Ovary (tissue), 9 donors: Measurements from ENCODE around the gene COL27A1. TPM values are rescaled to one million over a fixed set of nuclear protein-coding genes. Genes with fewer than 3 reads are reported as not detected.
"Not testable (repeated sequence)": the region's sequence is repeated elsewhere in the genome, so short reads cannot be mapped to it uniquely, and the experiment has no call there.

Experiments used
- DNase-seq, 5 donors: peaks; one replicate each; pipeline ENCODE4 v3.0.0-alpha.2; 2019 to 2020
- H3K27ac ChIP-seq, 2 donors: fragments of 200-600 bp; one replicate each; pipeline versions ENCODE4 v1.5.1 to v1.8.0; 2019 to 2022
- H3K27me3 ChIP-seq: fragments of 200-600 bp; one replicate; pipeline ENCODE4 v1.8.0; 2022
- H3K36me3 ChIP-seq: fragments of 200-600 bp; sonication (generic); one replicate; pipeline ENCODE4 v1.5.1; 2019
- H3K4me1 ChIP-seq: one replicate; pipeline ENCODE4 v1.8.1; 2013; ENCODE audit warnings: mild to moderate bottlenecking, moderate library complexity; ENCODE audit not compliant: insufficient read depth
- H3K4me3 ChIP-seq: fragments of 200-600 bp; sonication (generic); one replicate; pipeline ENCODE4 v1.5.1; 2017
- H3K9me3 ChIP-seq, 2 donors: fragments of 200-600 bp in 1 of 2; sonication (generic) in 1 of 2; one replicate each; pipeline versions ENCODE4 v1.5.1 to v1.8.1; 2013 to 2019; ENCODE audit warnings: mild to moderate bottlenecking in 1 of 2, moderate library complexity in 1 of 2
- CTCF ChIP-seq, 3 donors: fragments of 450-650 bp in 2 of 3; fragments of 200-600 bp in 1 of 3; IDR thresholded peaks; one replicate each; pipeline versions ENCODE4 v1.5.1 to v1.8.0; 2016 to 2022; ENCODE audit warnings: antibody characterized with exemption in 3 of 3, mild to moderate bottlenecking in 1 of 3
- EP300 ChIP-seq: sonication (generic); formaldehyde crosslinking; IDR thresholded peaks from one replicate; pipeline ENCODE4 v1.6.1; 2017; ENCODE audit warnings: antibody characterized with exemption
- POLR2A ChIP-seq: fragments of 450-650 bp; IDR thresholded peaks from one replicate; pipeline ENCODE4 v1.6.1; 2017; ENCODE audit warnings: antibody characterized with exemption, mild to moderate bottlenecking, moderate library complexity
- WGBS, 3 donors: extraction: QIAGEN DNeasy Blood & Tissue Kit in 1 of 3; methylation state at CpG; one replicate each; pipeline versions ENCODE4 v1.1.5 to v1.1.7; 2013 to 2017; 5-methylcytosine and 5-hydroxymethylcytosine counted together
- intact Hi-C, 4 donors: fragments of 100-400 bp; cut with DNase I; formaldehyde crosslinking; loops; one replicate each; pipeline versions ENCODE4 v1.11.0 to v1.15.1; 2022 to 2023
- polyA plus RNA-seq, 2 donors: library from polyadenylated mRNA; stranded (reverse); fragments of 200-250 nt in 1 of 2; fragments of 350-450 nt in 1 of 2; fragmentation: Illumina TruSeq in 1 of 2; extraction: RNeasy Lipid Tissue Mini Kit (QIAGEN cat#74804) in 1 of 2; gene quantifications; one replicate each; pipeline ENCODE4 v1.2.3, GENCODE V29; 2013 to 2014
- total RNA-seq, 7 donors: library from RNA; depleted of rRNA in 2 of 7; stranded (reverse); fragments of >200 nt in 2 of 7; fragmentation: NEBNext Ultra II Directional in 3 of 7; extraction: Animal tissue kit (Norgen Biotek cat#: 25700) in 3 of 7; gene quantifications; one replicate each; pipeline versions ENCODE4 v1.1.0 to v1.2.4, GENCODE V29; 2016 to 2023
- donor health status: DM: no; HTN: no; CAD: no; lungs with moderate emphysema.
- donor health status: DM: no; HTN: no; CAD: no.
- donor health status: Bipolar disorder and iron deficiency.
- donor health status: DM: yes; HTN: yes; CAD: no.
- donor health status: DM: no; HTN: no; CAD: no.
- donor health status: DM: yes; HTN: yes; CAD: no.

The COL27A1 gene
- total and polyA plus RNA-seq, 9 donors: 5.2 to 91.2 (median 16.8) TPM

GRCh38 chr9:114327749-114328148 lies 172.4 kb downstream of the COL27A1 start:
- Histone ChIP-seq H3K4me1 (peaks cover 2% of the 10 kb centered on the region), H3K27ac (no peak overlapping the region), H3K27me3 (no peaks in the 10 kb centered on the region), H3K9me3 (no peaks in the 10 kb centered on the region), H3K4me3 (no peak overlapping the region), H3K36me3 (no peaks in the 10 kb centered on the region)
- 93 to 99% (median 95%) methylated on average over 8 of the region's 8 CpGs for WGBS, 3 donors
- no peak for DNase-seq
- intact Hi-C loops: no loop called here
- no peak for TF ChIP-seq CTCF (IDR thresholded peaks at IDR 0.05)
- no peak for TF ChIP-seq EP300
- TF ChIP-seq POLR2A: no peak

- WGBS, 3 donors: 82 to 87% (median 82%) methylated on average over 10 of the region's 10 CpGs
- H3K36me3 ChIP-seq, H3K27ac ChIP-seq, DNase-seq, H3K4me1 ChIP-seq, H3K9me3 ChIP-seq, H3K4me3 ChIP-seq, H3K27me3 ChIP-seq, intact Hi-C loops: not testable (repeated sequence)
Measured at GRCh38 chr9:114328357-114328820, 173.1 kb downstream of the COL27A1 start.

GRCh38 chr9:114328937-114329624 lies 173.7 kb downstream of the COL27A1 start:
- H3K4me3 ChIP-seq, H3K27me3 ChIP-seq, H3K9me3 ChIP-seq, H3K4me1 ChIP-seq, intact Hi-C loops, DNase-seq, H3K36me3 ChIP-seq, H3K27ac ChIP-seq: not testable (repeated sequence)
- WGBS, 3 donors: 57 to 79% (median 65%) methylated on average over 11 to 12 of the region's 12 CpGs

DNA sequence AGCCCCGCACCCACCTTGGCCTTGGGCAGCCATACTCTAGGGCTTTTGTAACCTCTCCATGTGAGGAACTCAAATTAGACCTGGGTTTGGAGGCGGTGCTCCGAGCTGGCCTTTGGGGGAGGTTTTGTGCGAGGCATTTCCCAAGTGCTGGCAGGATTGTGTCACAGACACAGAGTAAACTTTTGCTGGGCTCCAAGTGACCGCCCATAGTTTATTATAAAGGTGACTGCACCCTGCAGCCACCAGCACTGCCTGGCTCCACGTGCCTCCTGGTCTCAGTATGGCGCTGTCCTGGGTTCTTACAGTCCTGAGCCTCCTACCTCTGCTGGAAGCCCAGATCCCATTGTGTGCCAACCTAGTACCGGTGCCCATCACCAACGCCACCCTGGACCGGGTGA lies 174.3 kb downstream of the COL27A1 start, which contains the start of gene ORM2:
Gene ORM2 (plus strand): TSS at position 245 of the 398 bp plus-strand sequence. CDS start 36 bp downstream, at position 281.
- H3K9me3 ChIP-seq, intact Hi-C loops, H3K4me3 ChIP-seq, H3K27ac ChIP-seq, DNase-seq, H3K36me3 ChIP-seq, H3K27me3 ChIP-seq, H3K4me1 ChIP-seq: not testable (repeated sequence)
- 100% methylated on average over 2 of the region's 10 CpGs; no CpG with 5 or more reads in 2 of the 3 donors for WGBS, 3 donors

GRCh38 chr9:114330636-114331035 lies 175.3 kb downstream of the COL27A1 start:
- Histone ChIP-seq H3K4me3 (no peak overlapping the region), H3K27ac (no peak overlapping the region), H3K36me3 (no peaks in the 10 kb centered on the region), H3K4me1 (peaks cover 2% of the 10 kb centered on the region), H3K9me3 (no peaks in the 10 kb centered on the region), H3K27me3 (no peaks in the 10 kb centered on the region)
- WGBS, 3 donors: 21 to 39% (median 28%) methylated on average over 10 of the region's 10 CpGs
- TF ChIP-seq CTCF (IDR thresholded peaks at IDR 0.05) (no peak), EP300 (no peak), POLR2A (no peak)
- DNase-seq: no peak
- intact Hi-C loops: no loop called here

DNA sequence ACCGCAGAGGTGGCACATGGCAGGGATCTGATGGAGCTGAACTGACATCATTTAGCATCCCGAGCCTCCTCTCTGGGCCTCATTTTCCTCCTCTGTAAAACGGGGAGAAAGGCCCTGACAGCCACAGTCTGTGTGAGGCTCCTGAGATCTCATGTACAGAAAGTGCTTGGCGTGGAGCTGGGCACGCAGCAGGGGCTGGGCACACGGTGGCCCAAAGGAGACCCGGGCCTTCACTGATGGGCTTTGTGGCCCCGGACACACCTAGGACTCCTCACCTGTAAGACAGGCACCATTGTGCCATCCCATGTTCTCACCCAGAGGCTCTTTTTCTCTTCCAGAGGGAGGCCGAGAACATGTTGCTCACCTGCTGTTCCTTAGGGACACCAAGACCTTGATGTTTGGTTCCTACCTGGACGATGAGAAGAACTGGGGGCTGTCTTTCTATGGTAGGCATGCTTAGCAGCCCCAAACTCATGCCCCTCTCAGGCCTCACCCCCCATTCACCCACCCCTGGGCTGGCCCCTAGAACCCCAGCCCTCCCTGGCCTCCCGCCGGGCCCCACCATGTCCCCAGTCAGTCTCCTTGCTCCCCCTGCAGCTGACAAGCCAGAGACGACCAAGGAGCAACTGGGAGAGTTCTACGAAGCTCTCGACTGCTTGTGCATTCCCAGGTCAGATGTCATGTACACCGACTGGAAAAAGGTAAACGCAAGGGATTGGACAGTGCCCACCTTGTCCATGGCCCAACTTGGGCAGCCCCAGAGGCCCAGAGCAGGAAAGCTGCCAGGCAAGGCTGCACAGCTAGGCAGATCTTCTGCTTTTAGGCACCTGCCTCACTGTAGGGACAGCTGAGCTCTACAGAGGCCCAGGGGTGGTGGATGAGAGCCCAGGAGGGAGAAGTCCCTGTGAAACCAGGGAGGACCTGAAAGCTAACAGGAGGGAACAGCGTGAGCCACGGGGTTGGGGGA lies 176.2 kb downstream of the COL27A1 start:
- H3K4me1 ChIP-seq, H3K4me3 ChIP-seq, H3K27me3 ChIP-seq, H3K36me3 ChIP-seq, H3K9me3 ChIP-seq, DNase-seq, intact Hi-C loops, H3K27ac ChIP-seq: not testable (repeated sequence)
- WGBS, 3 donors: 58 to 60% (median 59%) methylated on average over 15 to 17 of the region's 19 CpGs

DNA sequence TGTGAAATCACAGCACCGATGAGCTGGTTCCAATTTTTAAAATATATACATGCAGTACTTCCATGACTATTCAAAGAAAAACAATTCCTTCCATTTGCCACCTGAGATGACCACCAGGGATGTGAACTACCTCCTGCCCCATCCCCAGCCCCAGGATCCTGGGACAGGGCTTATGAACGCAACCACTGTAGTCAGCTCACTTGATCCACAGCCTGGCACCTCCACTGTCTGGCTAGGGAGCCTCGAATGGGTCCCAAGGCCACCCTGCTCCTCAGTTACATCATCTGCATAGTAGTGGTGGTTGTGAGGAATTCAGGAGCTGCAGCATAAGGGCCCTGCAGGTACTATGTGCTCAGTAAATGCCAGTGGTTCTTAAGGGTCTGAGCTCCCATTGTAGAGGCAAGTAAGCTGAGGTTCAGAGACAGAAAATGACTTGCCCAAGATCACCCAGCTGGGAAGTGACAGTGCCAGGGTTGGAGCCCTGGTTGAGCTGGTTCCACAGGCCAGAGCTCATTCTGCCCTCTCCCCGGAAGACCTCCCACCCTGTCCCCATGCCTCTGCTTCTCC lies 177.2 kb downstream of the COL27A1 start:
- intact Hi-C loops, H3K36me3 ChIP-seq, H3K4me1 ChIP-seq, H3K27me3 ChIP-seq, DNase-seq, H3K4me3 ChIP-seq, H3K27ac ChIP-seq, H3K9me3 ChIP-seq: not testable (repeated sequence)
- WGBS, 3 donors: 47 to 62% (median 48%) methylated on average over 3 to 4 of the region's 4 CpGs

- WGBS, 3 donors: 61 to 77% (median 64%) methylated on average over 3 of the region's 4 CpGs
- DNase-seq, H3K27ac ChIP-seq, H3K4me3 ChIP-seq, H3K36me3 ChIP-seq, H3K27me3 ChIP-seq, H3K9me3 ChIP-seq, H3K4me1 ChIP-seq, intact Hi-C loops: not testable (repeated sequence)
Measured at GRCh38 chr9:114333718-114334117, 178.4 kb downstream of the COL27A1 start.
